Inflammatory macrophage treated with lipopolysaccharide for 1 hour (primary cell): Measurements from ENCODE around the gene ETV7.

Source experiments
- DNase-seq, 2 donors: peaks; one replicate each; pipeline ENCODE4 v3.0.0-alpha.2; 2020 to 2022

Gene ETV7

GRCh38 chr6:36318690-36319435 is 68.6 kb downstream of the ETV7 start:
- DNase-seq, result no peak

- DNase-seq, result no peak
These were observed 69.8 kb downstream of the ETV7 start for GRCh38 chr6:36317623-36318022.
